Fibroblast of gingiva (primary cell): ENCODE measurements around the gene ARHGEF5.
A peak's percentile ranks its signal among the peaks of the same experiment; 100 is the strongest.
"Not testable (repeated sequence)": the region's sequence is repeated elsewhere in the genome, so short reads cannot be mapped to it uniquely, and the experiment has no call there.

Source experiments
- DNase-seq: peaks from one replicate; pipeline ENCODE4 v3.0.0-alpha.2; 2011; ENCODE audit warnings: low read depth

ARHGEF5 gene

GRCh38 chr7:144384071-144384470 lies 28.9 kb downstream of the ARHGEF5 start:
- DNase-seq, result no peak

- DNase-seq, result no peak
Observed at GRCh38 chr7:144384555-144385245, 29.5 kb downstream of the ARHGEF5 start.

GRCh38 chr7:144386741-144387140 lies 31.5 kb downstream of the ARHGEF5 start:
- DNase-seq, result peak; percentile 46

- no peak for DNase-seq
Observed at GRCh38 chr7:144388950-144389349, 33.7 kb downstream of the ARHGEF5 start.

GRCh38 chr7:144390481-144390880 lies 35.3 kb downstream of the ARHGEF5 start:
- DNase-seq, result no peak

- DNase-seq, result no peak
Observed at GRCh38 chr7:144391014-144391413, 35.8 kb downstream of the ARHGEF5 start.

GRCh38 chr7:144391823-144392255 lies 36.6 kb downstream of the ARHGEF5 start:
- peak; percentile 46 for DNase-seq

GRCh38 chr7:144397086-144397485 lies 41.9 kb downstream of the ARHGEF5 start:
- DNase-seq, result no peak

GRCh38 chr7:144398291-144398690 lies 43.1 kb downstream of the ARHGEF5 start:
- no peak for DNase-seq

- no peak for DNase-seq
Observed at GRCh38 chr7:144398911-144399310, 43.7 kb downstream of the ARHGEF5 start.

GRCh38 chr7:144399946-144400345 lies 44.7 kb downstream of the ARHGEF5 start:
- DNase-seq, result no peak

- DNase-seq, result no peak
Observed at GRCh38 chr7:144401490-144401889, 46.3 kb downstream of the ARHGEF5 start.

- DNase-seq, result no peak
Observed at GRCh38 chr7:144403102-144403501, 47.9 kb downstream of the ARHGEF5 start.

GRCh38 chr7:144403649-144404061 lies 48.5 kb downstream of the ARHGEF5 start, which contains the start of gene NOBOX:
NOBOX (minus strand) TSS chr7:144403693.
- DNase-seq, result no peak

- DNase-seq, result no peak
Observed at GRCh38 chr7:144404946-144405345, 49.7 kb downstream of the ARHGEF5 start.

- no peak for DNase-seq
Observed at GRCh38 chr7:144407266-144407931, 52.2 kb downstream of the ARHGEF5 start.

GRCh38 chr7:144408121-144408520 lies 52.9 kb downstream of the ARHGEF5 start:
- peak; percentile 29 for DNase-seq

- DNase-seq, result no peak
Observed at GRCh38 chr7:144410441-144410840, 55.2 kb downstream of the ARHGEF5 start.

GRCh38 chr7:144414815-144415214 lies 59.6 kb downstream of the ARHGEF5 start:
- no peak for DNase-seq

- no peak for DNase-seq
Observed at GRCh38 chr7:144415858-144416257, 60.7 kb downstream of the ARHGEF5 start.

- no peak for DNase-seq
Observed at GRCh38 chr7:144416341-144416740, 61.1 kb downstream of the ARHGEF5 start.

- not testable (repeated sequence) for DNase-seq
Observed at GRCh38 chr7:144418931-144419330, 63.7 kb downstream of the ARHGEF5 start.

GRCh38 chr7:144427539-144427938 lies 72.3 kb downstream of the ARHGEF5 start:
- not testable (repeated sequence) for DNase-seq

- no peak for DNase-seq
Observed at GRCh38 chr7:144428431-144428830, 73.2 kb downstream of the ARHGEF5 start.
